ENCODE measurements around the gene CRHR1.

CRHR1 gene

GRCh38 chr17:45824475-45824874 is 40.4 kb downstream of the CRHR1 start:
- no peak for DNase-seq (ENCODE audit: low spot score)

GRCh38 chr17:45824901-45825492 is 40.9 kb downstream of the CRHR1 start:
- no peak for DNase-seq (ENCODE audit: low spot score)

- no peak for DNase-seq (ENCODE audit: low spot score)
These were observed 41.7 kb downstream of the CRHR1 start for GRCh38 chr17:45825792-45826191.

- no peak for DNase-seq (ENCODE audit: low spot score)
These were observed 42.9 kb downstream of the CRHR1 start for GRCh38 chr17:45826919-45827588.

- DNase-seq (ENCODE audit: low spot score) = no peak
These were observed 44.1 kb downstream of the CRHR1 start for GRCh38 chr17:45828171-45828570.

GRCh38 chr17:45828582-45829133 is 44.5 kb downstream of the CRHR1 start:
- DNase-seq (ENCODE audit: low spot score) = no peak

- no peak for DNase-seq (ENCODE audit: low spot score)
These were observed 49.8 kb downstream of the CRHR1 start for GRCh38 chr17:45833920-45834319.

- DNase-seq (ENCODE audit: low spot score) = no peak
These were observed 50.6 kb downstream of the CRHR1 start for GRCh38 chr17:45834471-45835396.

- no peak for DNase-seq (ENCODE audit: low spot score)
These were observed 51.4 kb downstream of the CRHR1 start for GRCh38 chr17:45835481-45835880.

GRCh38 chr17:45836047-45837044 is 52.2 kb downstream of the CRHR1 start:
- DNase-seq (ENCODE audit: low spot score) = no peak

GRCh38 chr17:45837187-45837586 is 53.1 kb downstream of the CRHR1 start:
- DNase-seq (ENCODE audit: low spot score) = no peak

- DNase-seq (ENCODE audit: low spot score) = no peak
These were observed 53.5 kb downstream of the CRHR1 start for GRCh38 chr17:45837603-45838002.

GRCh38 chr17:45838751-45839295 is 54.7 kb downstream of the CRHR1 start:
- no peak for DNase-seq (ENCODE audit: low spot score)

GRCh38 chr17:45839442-45839841 is 55.3 kb downstream of the CRHR1 start:
- DNase-seq (ENCODE audit: low spot score) = no peak

GRCh38 chr17:45841186-45841585 is 57.1 kb downstream of the CRHR1 start:
- DNase-seq (ENCODE audit: low spot score) = no peak

GRCh38 chr17:45841883-45842525 is 57.9 kb downstream of the CRHR1 start:
- DNase-seq (ENCODE audit: low spot score) = no peak

GRCh38 chr17:45843722-45844121 is 59.6 kb downstream of the CRHR1 start:
- no peak for DNase-seq (ENCODE audit: low spot score)

- DNase-seq (ENCODE audit: low spot score) = no peak
These were observed 60.7 kb downstream of the CRHR1 start, which contains the start of gene SPPL2C for GRCh38 chr17:45844695-45845375. TSS of gene SPPL2C (plus strand) at chr17:45844881. CDS start at chr17:45844907, 26 bp downstream.

GRCh38 chr17:45845376-45846185 is 61.5 kb downstream of the CRHR1 start:
- no peak for DNase-seq (ENCODE audit: low spot score)

Data from LoVo (cell line).